H9 (cell line): ENCODE results near the gene NAPB. TPM values are rescaled to one million over a fixed set of nuclear protein-coding genes. Genes with fewer than 3 reads are reported as not detected.

ENCODE experiments used
- DNase-seq: peaks from one replicate; pipeline ENCODE4 v3.0.0-alpha.2; 2017
- H2AFZ ChIP-seq: one replicate; pipeline ENCODE4 v1.6.1; 2013; ENCODE audit warnings: mild to moderate bottlenecking, low read length, control low read depth, moderate library complexity
- H2AK5ac ChIP-seq: 2 replicates; pipeline ENCODE4 v1.6.1; 2013; ENCODE audit warnings: low read length, control low read depth, mixed read lengths; ENCODE audit not compliant: insufficient read length
- H2BK120ac ChIP-seq: one replicate; pipeline ENCODE4 v1.6.1; 2013; ENCODE audit warnings: low read depth, mild to moderate bottlenecking, low read length, control low read depth, inconsistent platforms; ENCODE audit not compliant: poor library complexity, severe bottlenecking
- H2BK12ac ChIP-seq: 2 replicates; pipeline ENCODE4 v1.6.1; 2013; ENCODE audit warnings: low read length, control low read depth, mixed read lengths, low read depth; ENCODE audit not compliant: insufficient read length
- H2BK15ac ChIP-seq: 2 replicates; pipeline ENCODE4 v1.6.1; 2013; ENCODE audit warnings: low read depth, low read length, control low read depth
- H2BK20ac ChIP-seq: one replicate; pipeline ENCODE4 v1.6.1; 2013; ENCODE audit warnings: low read depth, mild to moderate bottlenecking, low read length, control low read depth, inconsistent platforms; ENCODE audit not compliant: poor library complexity, severe bottlenecking
- H2BK5ac ChIP-seq: 2 replicates; pipeline ENCODE4 v1.6.1; 2013; ENCODE audit warnings: low read length, control low read depth, mixed read lengths; ENCODE audit not compliant: insufficient read length
- H3K14ac ChIP-seq: 2 replicates; pipeline ENCODE4 v1.6.1; 2013; ENCODE audit warnings: low read length, control low read depth; ENCODE audit not compliant: insufficient read depth
- H3K18ac ChIP-seq: 2 replicates; pipeline ENCODE4 v1.6.1; 2013; ENCODE audit warnings: low read depth, mild to moderate bottlenecking, mixed read lengths, low read length, control low read depth; ENCODE audit not compliant: insufficient read length
- H3K23ac ChIP-seq: 2 replicates; pipeline ENCODE4 v1.6.1; 2013; ENCODE audit warnings: low read length, control low read depth, mixed read lengths, low read depth; ENCODE audit not compliant: insufficient read length
- H3K23me2 ChIP-seq: 2 replicates; pipeline ENCODE4 v1.6.1; 2013; ENCODE audit warnings: low read depth, mild to moderate bottlenecking, mixed read lengths, low read length, control low read depth; ENCODE audit not compliant: insufficient read length, poor library complexity, severe bottlenecking
- H3K27ac ChIP-seq: 2 replicates; pipeline ENCODE4 v1.5.1; 2013; ENCODE audit warnings: low read length, control low read depth, mixed read lengths, low read depth; ENCODE audit not compliant: insufficient read length
- H3K27me3 ChIP-seq: 2 replicates; pipeline ENCODE4 v1.6.1; 2013; ENCODE audit warnings: low read length, control low read depth, inconsistent platforms; ENCODE audit not compliant: insufficient read depth
- H3K4ac ChIP-seq: 2 replicates; pipeline ENCODE4 v1.6.1; 2013; ENCODE audit warnings: low read depth, mild to moderate bottlenecking, control low read depth, inconsistent platforms, low read length, moderate library complexity
- H3K4me1 ChIP-seq: 2 replicates; pipeline ENCODE4 v1.6.1; 2013; ENCODE audit warnings: low read length, control low read depth, inconsistent platforms; ENCODE audit not compliant: insufficient read depth
- H3K4me2 ChIP-seq: 2 replicates; pipeline ENCODE4 v1.6.1; 2013; ENCODE audit warnings: low read length, control low read depth, mixed read lengths; ENCODE audit not compliant: insufficient read length, insufficient read depth
- H3K56ac ChIP-seq: 2 replicates; pipeline ENCODE4 v1.6.1; 2013; ENCODE audit warnings: low read depth, mild to moderate bottlenecking, mixed read lengths, low read length, control low read depth; ENCODE audit not compliant: insufficient read length
- H3K79me1 ChIP-seq: 2 replicates; pipeline ENCODE4 v1.6.1; 2013; ENCODE audit warnings: low read depth, mild to moderate bottlenecking, moderate library complexity, low read length, control low read depth, inconsistent platforms; ENCODE audit not compliant: insufficient read depth, poor library complexity, severe bottlenecking
- H3K79me2 ChIP-seq: 2 replicates; pipeline ENCODE4 v1.6.1; 2013; ENCODE audit warnings: low read length, control low read depth, inconsistent platforms; ENCODE audit not compliant: insufficient read depth
- H3K9ac ChIP-seq: 2 replicates; pipeline ENCODE4 v1.6.1; 2013; ENCODE audit warnings: low read length, control low read depth, mixed read lengths; ENCODE audit not compliant: insufficient read length; ENCODE audit errors: extremely low read depth
- H3K9me3 ChIP-seq: one replicate; pipeline ENCODE4 v1.6.1; 2013; ENCODE audit warnings: low read depth, low read length, inconsistent platforms; ENCODE audit not compliant: control insufficient read depth
- H3T11ph ChIP-seq: one replicate; pipeline ENCODE4 v1.6.1; 2013; ENCODE audit warnings: mild to moderate bottlenecking, low read length, control low read depth, inconsistent platforms
- H4K20me1 ChIP-seq: one replicate; pipeline ENCODE4 v1.6.1; 2013; ENCODE audit not compliant: control insufficient read depth, insufficient read length, insufficient read depth
- H4K5ac ChIP-seq: 2 replicates; pipeline ENCODE4 v1.6.1; 2013; ENCODE audit warnings: low read depth, mild to moderate bottlenecking, mixed read lengths, low read length, control low read depth; ENCODE audit not compliant: insufficient read length
- H4K8ac ChIP-seq: replicated peaks from 2 replicates; pipeline ENCODE4 v1.6.1; 2013; ENCODE audit warnings: low read length, control low read depth, mixed read lengths, low read depth; ENCODE audit not compliant: insufficient read length
- H4K91ac ChIP-seq: 2 replicates; pipeline ENCODE4 v1.6.1; 2013; ENCODE audit warnings: low read depth, mild to moderate bottlenecking, moderate library complexity, mixed read lengths, low read length, control low read depth; ENCODE audit not compliant: insufficient read length
- H3K27ac Mint-ChIP-seq, 3 experiments: 2 replicates in 2 of 3; 3 replicates in 1 of 3; pipeline ENCODE4 v1.8.0; 2020 to 2021; ENCODE audit warnings: mixed read lengths in 3 of 3, mild to moderate bottlenecking in 1 of 3, moderate library complexity in 1 of 3
- H3K27me3 Mint-ChIP-seq: 2 replicates; pipeline ENCODE4 v1.8.0; 2021; ENCODE audit warnings: low read depth, mild to moderate bottlenecking, moderate library complexity, mixed read lengths
- H3K36me3 Mint-ChIP-seq, 3 experiments: 2 replicates in 2 of 3; 3 replicates in 1 of 3; pipeline ENCODE4 v1.8.0; 2020 to 2021; ENCODE audit warnings: low read depth in 3 of 3, mixed read lengths in 3 of 3; ENCODE audit not compliant: insufficient read depth in 1 of 3
- H3K4me1 Mint-ChIP-seq, 2 experiments: 2 replicates each; pipeline ENCODE4 v1.8.0; 2020; ENCODE audit warnings: mixed read lengths in 2 of 2
- H3K4me3 Mint-ChIP-seq, 2 experiments: 2 replicates in 1 of 2; 3 replicates in 1 of 2; pipeline ENCODE4 v1.8.0; 2020 to 2021; ENCODE audit warnings: mild to moderate bottlenecking in 2 of 2, mixed read lengths in 2 of 2, moderate library complexity in 1 of 2
- H3K9me3 Mint-ChIP-seq, 2 experiments: 2 replicates in 1 of 2; 3 replicates in 1 of 2; pipeline ENCODE4 v1.8.0; 2020; ENCODE audit warnings: mild to moderate bottlenecking in 2 of 2, mixed read lengths in 2 of 2, moderate library complexity in 1 of 2
- CTCF ChIP-seq: fragments of 200-600 bp; sonication (generic); conservative IDR thresholded peaks from 3 replicates; pipeline ENCODE4 v1.8.0; 2021; ENCODE audit warnings: antibody characterized with exemption, mild to moderate bottlenecking
- WGBS: extraction: QIAGEN DNeasy Blood & Tissue Kit; methylation state at CpG from one replicate; pipeline ENCODE4 v1.1.7; 2013; ENCODE audit warnings: missing lambda C conversion rate, low lambda C conversion rate, mixed read lengths; ENCODE audit not compliant: insufficient read length; ENCODE audit errors: extremely low coverage; 5-methylcytosine and 5-hydroxymethylcytosine counted together
- total RNA-seq: library from RNA; stranded (reverse); gene quantifications from 2 replicates; pipeline ENCODE4 v1.2.1, GENCODE V29; 2021

Gene NAPB
- total RNA-seq, 1 experiment from 2014 or later = 10.4 TPM

DNA sequence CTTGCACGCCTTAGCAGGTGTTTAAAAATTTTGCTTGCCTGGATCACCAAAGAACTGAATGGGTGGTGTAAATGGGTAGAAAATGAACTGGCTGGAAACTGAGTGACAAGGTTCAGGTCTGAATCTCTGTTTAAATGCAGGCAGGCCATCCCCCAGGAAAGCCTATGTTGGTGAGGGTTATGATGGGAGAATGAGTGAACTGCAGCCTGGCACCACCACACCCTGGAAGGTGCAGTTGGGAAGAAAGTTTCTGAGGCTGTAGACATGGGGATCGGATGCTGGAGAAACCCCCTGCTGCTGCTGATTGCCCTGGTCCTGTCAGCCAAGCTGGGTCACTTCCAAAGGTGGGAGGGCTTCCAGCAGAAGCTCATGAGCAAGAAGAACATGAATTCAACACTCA lies 18.7 kb upstream of the NAPB start:
- Histone ChIP-seq H3K56ac (no peak overlapping the region), H2AK5ac (no peak overlapping the region), H2BK120ac (no peak overlapping the region), H2AFZ (no peak overlapping the region), H3K4ac (no peak overlapping the region), H3K9ac (no peak overlapping the region), H4K5ac (no peak overlapping the region), H3K27me3 (no peaks in the 10 kb centered on the region), H3K23ac (no peak overlapping the region), H2BK20ac (no peak overlapping the region), H2BK12ac (no peak overlapping the region), H3K27ac (no peak overlapping the region), H4K8ac (no peak overlapping the region), H4K20me1 (no peaks in the 10 kb centered on the region), H3K4me2 (no peak overlapping the region), H3K79me2 (no peaks in the 10 kb centered on the region), H3T11ph (no peak overlapping the region), H3K23me2 (no peaks in the 10 kb centered on the region), H3K14ac (no peak overlapping the region), H3K18ac (no peak overlapping the region), H4K91ac (no peak overlapping the region), H3K4me1 (no peaks in the 10 kb centered on the region), H2BK5ac (no peak overlapping the region), H3K79me1 (no peaks in the 10 kb centered on the region), H3K9me3 (no peaks in the 10 kb centered on the region), H2BK15ac (no peak overlapping the region)
- H3K4me1 Mint-ChIP-seq = peaks cover 0 to 8% of the 10 kb centered on the region in 2 experiments; a peak in 2 of 4 replicates
- WGBS = no CpG with 5 or more reads among the region's 2 CpGs
- no peaks in the 10 kb centered on the region for H3K9me3 Mint-ChIP-seq
- no peak overlapping the region for H3K27ac Mint-ChIP-seq
- DNase-seq = no peak
- TF ChIP-seq CTCF = no peak
- no peaks in the 10 kb centered on the region for H3K36me3 Mint-ChIP-seq
- no peak overlapping the region for H3K4me3 Mint-ChIP-seq
- H3K27me3 Mint-ChIP-seq = no peaks in the 10 kb centered on the region; the same call in 1 of the 2 replicates
